ENCODE data around the gene KIF19.

KIF19 gene

GRCh38 chr17:74304184-74304583 is 21.8 kb upstream of the KIF19 start:
- DNase-seq (ENCODE audit: low read depth in 1 of 2, low spot score in 1 of 2), result no peak
- Histone ChIP-seq H3K4me3 (replicated peaks; ENCODE audit: insufficient read depth, low read length) (no peak overlapping the region), H3K27ac (replicated peaks) (no peak overlapping the region), H3K27me3 (ENCODE audit: insufficient read depth, poor library complexity, severe bottlenecking) (peaks cover 1% of the 10 kb centered on the region)
- TF ChIP-seq REST (IDR thresholded peaks at IDR 0.05; ENCODE audit: insufficient replicate concordance, low read depth), result no peak
- no peak for TF ChIP-seq POLR2AphosphoS5 (IDR thresholded peaks at IDR 0.05; ENCODE audit: low read depth)
- no peak for TF ChIP-seq CTCF (IDR thresholded peaks at IDR 0.05; ENCODE audit: insufficient read depth, low read length)
- TF ChIP-seq GABPA (IDR thresholded peaks at IDR 0.05; ENCODE audit: low read depth), result no peak
- no peak for TF ChIP-seq SPI1 (IDR thresholded peaks at IDR 0.05; ENCODE audit: borderline replicate concordance, low read depth)

- no peak for DNase-seq (ENCODE audit: low read depth in 1 of 2, low spot score in 1 of 2)
- Histone ChIP-seq H3K27ac (replicated peaks) (no peak overlapping the region), H3K4me3 (replicated peaks; ENCODE audit: insufficient read depth, low read length) (no peak overlapping the region), H3K27me3 (ENCODE audit: insufficient read depth, poor library complexity, severe bottlenecking) (no peaks in the 10 kb centered on the region)
- TF ChIP-seq CTCF (IDR thresholded peaks at IDR 0.05; ENCODE audit: insufficient read depth, low read length) (no peak), GABPA (IDR thresholded peaks at IDR 0.05; ENCODE audit: low read depth) (no peak), POLR2AphosphoS5 (IDR thresholded peaks at IDR 0.05; ENCODE audit: low read depth) (no peak), REST (IDR thresholded peaks at IDR 0.05; ENCODE audit: insufficient replicate concordance, low read depth) (no peak), SPI1 (IDR thresholded peaks at IDR 0.05; ENCODE audit: borderline replicate concordance, low read depth) (no peak)
Measured at GRCh38 chr17:74305865-74306654, 20.0 kb upstream of the KIF19 start.

GRCh38 chr17:74307984-74308773 is 17.8 kb upstream of the KIF19 start:
- TF ChIP-seq GABPA (IDR thresholded peaks at IDR 0.05; ENCODE audit: low read depth) (no peak), POLR2AphosphoS5 (IDR thresholded peaks at IDR 0.05; ENCODE audit: low read depth) (no peak), REST (IDR thresholded peaks at IDR 0.05; ENCODE audit: insufficient replicate concordance, low read depth) (no peak), SPI1 (IDR thresholded peaks at IDR 0.05; ENCODE audit: borderline replicate concordance, low read depth) (no peak), CTCF (IDR thresholded peaks at IDR 0.05; ENCODE audit: insufficient read depth, low read length) (no peak)
- Histone ChIP-seq H3K27me3 (ENCODE audit: insufficient read depth, poor library complexity, severe bottlenecking) (no peaks in the 10 kb centered on the region), H3K27ac (replicated peaks) (no peak overlapping the region), H3K4me3 (replicated peaks; ENCODE audit: insufficient read depth, low read length) (no peak overlapping the region)
- no peak for DNase-seq (ENCODE audit: low read depth in 1 of 2, low spot score in 1 of 2)
